Stomach (tissue), 9 donors: ENCODE data around the gene TSPAN32. TPM values are rescaled to one million over a fixed set of nuclear protein-coding genes. Genes with fewer than 3 reads are reported as not detected.
"Not testable (repeated sequence)": the region's sequence is repeated elsewhere in the genome, so short reads cannot be mapped to it uniquely, and the experiment has no call there.

ENCODE experiments used
- DNase-seq, 2 donors: peaks; one replicate each; pipeline versions ENCODE4 v3.0.0 to v3.0.0-alpha.2; 2013 to 2019
- H3K27ac ChIP-seq, 5 donors: fragments of 200-600 bp in 4 of 5; sonication (generic) in 4 of 5; one replicate each; pipeline ENCODE4 v1.5.1; 2013 to 2019; ENCODE audit warnings: mild to moderate bottlenecking in 1 of 5, moderate library complexity in 1 of 5
- H3K27me3 ChIP-seq, 3 donors: fragments of 200-600 bp; sonication (generic); one replicate each; pipeline ENCODE4 v1.5.1; 2017 to 2019; ENCODE audit warnings: mixed run types in 1 of 3
- H3K36me3 ChIP-seq, 4 donors: fragments of 200-600 bp; sonication (generic); 1 replicate in 3 of 4; 2 replicates in 1 of 4; pipeline ENCODE4 v1.5.1; 2016 to 2019
- H3K4me1 ChIP-seq, 4 donors: fragments of 200-600 bp; sonication (generic); one replicate each; pipeline ENCODE4 v1.5.1; 2016 to 2019
- H3K4me3 ChIP-seq, 4 donors: fragments of 200-600 bp; sonication (generic) in 3 of 4; one replicate each; pipeline ENCODE4 v1.5.1; 2016 to 2019; ENCODE audit warnings: mild to moderate bottlenecking in 1 of 4
- H3K9me3 ChIP-seq, 4 donors: fragments of 200-600 bp; sonication (generic); one replicate each; pipeline ENCODE4 v1.5.1; 2016 to 2019
- CTCF ChIP-seq, 7 experiments: fragments of 450-650 bp in 4 of 7; fragments of 200-600 bp in 3 of 7; sonication (generic) in 3 of 7; IDR thresholded peaks; one replicate each; pipeline ENCODE4 v1.5.1; 2016 to 2019; ENCODE audit warnings: antibody characterized with exemption in 7 of 7, control low read depth in 2 of 7, mild to moderate bottlenecking in 1 of 7
- EP300 ChIP-seq: sonication (generic); formaldehyde crosslinking; IDR thresholded peaks from one replicate; pipeline ENCODE4 v1.6.1; 2017; ENCODE audit warnings: antibody characterized with exemption
- POLR2A ChIP-seq, 4 donors: fragments of 450-650 bp; IDR thresholded peaks; one replicate each; pipeline ENCODE4 v1.6.1; 2016; ENCODE audit warnings: antibody characterized with exemption in 4 of 4, control low read depth in 2 of 4, mild to moderate bottlenecking in 1 of 4, moderate library complexity in 1 of 4
- POLR2AphosphoS5 ChIP-seq, 3 donors: sonication (generic); formaldehyde crosslinking; IDR thresholded peaks; one replicate each; pipeline ENCODE4 v1.6.1; 2016; ENCODE audit warnings: antibody characterized with exemption in 3 of 3
- WGBS, 5 donors: extraction: QIAGEN DNeasy Blood & Tissue Kit in 3 of 5; methylation state at CpG; one replicate each; pipeline versions ENCODE4 v1.1.5 to v1.1.7; 2013 to 2018; 5-methylcytosine and 5-hydroxymethylcytosine counted together
- intact Hi-C: fragments of 100-400 bp; cut with DNase I; formaldehyde crosslinking; loops from one replicate; pipeline ENCODE4 v1.15.1; 2023; ENCODE audit warnings: low total_unique reads
- polyA plus RNA-seq, 3 donors: library from polyadenylated mRNA; stranded (reverse); fragments of 200-250 nt; gene quantifications; one replicate each; pipeline ENCODE4 v1.2.3, GENCODE V29; 2013
- total RNA-seq, 5 donors: library from RNA; depleted of rRNA; stranded (reverse); fragments of >200 nt; gene quantifications; one replicate each; pipeline versions ENCODE4 v1.1.0 to v1.2.3, GENCODE V29; 2014 to 2016
- donor health status: healthy with polysubstance abuse.
- donor health status: Bipolar disorder and iron deficiency.
- donor health status: healthy.

The TSPAN32 gene
- total and polyA plus RNA-seq, 8 donors: 1.1 to 9.0 (median 2.3) TPM; not detected in 4

- DNase-seq: no peak
- Histone ChIP-seq H3K36me3 (no peaks in the 10 kb centered on the region), H3K4me3 (no peak overlapping the region), H3K27ac (no peak overlapping the region), H3K4me1 (no peaks in the 10 kb centered on the region), H3K9me3 (peaks cover 0 to 9% (median 6%) of the 10 kb centered on the region in 4 donors), H3K27me3 (no peaks in the 10 kb centered on the region)
- no peak for TF ChIP-seq EP300
- WGBS, 5 donors: 87 to 89% (median 89%) methylated on average over 6 of the region's 6 CpGs
- intact Hi-C loops: no loop called here
These were observed 28.9 kb downstream of the TSPAN32 start for GRCh38 chr11:2330696-2331095.

GRCh38 chr11:2331404-2331803, 29.6 kb downstream of the TSPAN32 start:
- H3K36me3 ChIP-seq: no peaks in the 10 kb centered on the region
- no peak for TF ChIP-seq EP300
- no peak for TF ChIP-seq CTCF (IDR thresholded peaks at IDR 0.05)
- no peak for TF ChIP-seq POLR2AphosphoS5 (IDR thresholded peaks at IDR 0.05)
- no peak for TF ChIP-seq POLR2A (IDR thresholded peaks at IDR 0.05)
- DNase-seq: no peak

GRCh38 chr11:2332569-2332968, 30.8 kb downstream of the TSPAN32 start:
- intact Hi-C loops, H3K27ac ChIP-seq, H3K27me3 ChIP-seq, H3K4me3 ChIP-seq, H3K9me3 ChIP-seq, DNase-seq, H3K4me1 ChIP-seq, H3K36me3 ChIP-seq: not testable (repeated sequence)
- 93 to 96% (median 94%) methylated on average over 4 to 25 of the region's 29 CpGs for WGBS, 5 donors

More at GRCh38 chr11:2331404-2331803, 29.6 kb downstream of the TSPAN32 start:
- intact Hi-C loops: no loop called here
- H3K27me3 ChIP-seq: no peaks in the 10 kb centered on the region
- WGBS, 5 donors: 92 to 98% (median 95%) methylated on average over 5 of the region's 5 CpGs
- no peaks in the 10 kb centered on the region for H3K4me1 ChIP-seq
- no peak overlapping the region for H3K4me3 ChIP-seq
- peaks cover 0 to 9% (median 6%) of the 10 kb centered on the region in 4 donors for H3K9me3 ChIP-seq
- no peak overlapping the region for H3K27ac ChIP-seq

GRCh38 chr11:2333486-2334205, 31.8 kb downstream of the TSPAN32 start:
- H3K4me1 ChIP-seq, H3K4me3 ChIP-seq, H3K36me3 ChIP-seq, intact Hi-C loops, H3K27ac ChIP-seq, H3K27me3 ChIP-seq, DNase-seq, H3K9me3 ChIP-seq: not testable (repeated sequence)
- WGBS, 5 donors: 78 to 100% (median 93%) methylated on average over 2 of the region's 4 CpGs; no CpG with 5 or more reads in 1 of the 5 donors

- H3K27me3 ChIP-seq, H3K27ac ChIP-seq, H3K4me1 ChIP-seq, H3K9me3 ChIP-seq, H3K4me3 ChIP-seq, H3K36me3 ChIP-seq, DNase-seq, intact Hi-C loops: not testable (repeated sequence)
- WGBS, 5 donors: 89 to 95% (median 93%) methylated on average over 17 to 18 of the region's 18 CpGs
These were observed 33.5 kb downstream of the TSPAN32 start for GRCh38 chr11:2335286-2335685.

- DNase-seq, H3K36me3 ChIP-seq, H3K27me3 ChIP-seq, H3K9me3 ChIP-seq, H3K4me3 ChIP-seq, H3K27ac ChIP-seq, H3K4me1 ChIP-seq, intact Hi-C loops: not testable (repeated sequence)
- 69 to 81% (median 72%) methylated on average over 8 of the region's 8 CpGs for WGBS, 5 donors
These were observed 36.9 kb downstream of the TSPAN32 start for GRCh38 chr11:2338760-2339159.

- H3K4me3 ChIP-seq: no peak overlapping the region
- DNase-seq: no peak
- H3K27me3 ChIP-seq: no peaks in the 10 kb centered on the region
- intact Hi-C loops: no loop called here
- no peaks in the 10 kb centered on the region for H3K36me3 ChIP-seq
- H3K4me1 ChIP-seq: no peaks in the 10 kb centered on the region
- no peak overlapping the region for H3K27ac ChIP-seq
- 90 to 95% (median 92%) methylated on average over 3 of the region's 3 CpGs for WGBS, 5 donors
- no peaks in the 10 kb centered on the region for H3K9me3 ChIP-seq
- TF ChIP-seq CTCF (IDR thresholded peaks at IDR 0.05) (no peak), POLR2A (IDR thresholded peaks at IDR 0.05) (no peak), POLR2AphosphoS5 (IDR thresholded peaks at IDR 0.05) (no peak), EP300 (no peak)
These were observed 40.7 kb downstream of the TSPAN32 start for GRCh38 chr11:2342557-2342956.
